Activated T-helper 1 cell treated with Interleukin-2 at 50 U/mL for 16 hours (primary cell): ENCODE measurements around the gene LACTBL1.

Source experiments
- DNase-seq: peaks from one replicate; pipeline ENCODE4 v3.0.0-alpha.2; 2020; ENCODE audit warnings: low read depth

Gene LACTBL1

GRCh38 chr1:22913421-22914141 is 59.1 kb downstream of the LACTBL1 start:
- DNase-seq: no peak

- DNase-seq: no peak
These were observed 60.4 kb downstream of the LACTBL1 start for GRCh38 chr1:22912311-22912710.

GRCh38 chr1:22910986-22911651 is 61.5 kb downstream of the LACTBL1 start:
- DNase-seq: no peak

GRCh38 chr1:22910286-22910685 is 62.4 kb downstream of the LACTBL1 start:
- DNase-seq: no peak

GRCh38 chr1:22908880-22909426 is 63.7 kb downstream of the LACTBL1 start:
- no peak for DNase-seq

- DNase-seq: no peak
These were observed 65.1 kb downstream of the LACTBL1 start for GRCh38 chr1:22907528-22907927.

GRCh38 chr1:22906968-22907367 is 65.7 kb downstream of the LACTBL1 start:
- no peak for DNase-seq

GRCh38 chr1:22903113-22903512 is 69.6 kb downstream of the LACTBL1 start:
- no peak for DNase-seq
